LHCN-M2 (cell line): Measurements from ENCODE around the gene PIGT. TPM values are rescaled to one million over a fixed set of nuclear protein-coding genes. Genes with fewer than 3 reads are reported as not detected.
A peak's percentile ranks its signal among the peaks of the same experiment; 100 is the strongest.

Experiments
- DNase-seq: peaks from one replicate; pipeline ENCODE4 v3.0.0-alpha.2; 2012; ENCODE audit warnings: low read depth
- total RNA-seq: library from RNA; depleted of rRNA; stranded (reverse); fragments of >200 nt; gene quantifications from 2 replicates; pipeline ENCODE4 v1.2.3, GENCODE V29; 2014

Gene PIGT
- total RNA-seq, 1 experiment from 2014 or later = 118 TPM

DNA sequence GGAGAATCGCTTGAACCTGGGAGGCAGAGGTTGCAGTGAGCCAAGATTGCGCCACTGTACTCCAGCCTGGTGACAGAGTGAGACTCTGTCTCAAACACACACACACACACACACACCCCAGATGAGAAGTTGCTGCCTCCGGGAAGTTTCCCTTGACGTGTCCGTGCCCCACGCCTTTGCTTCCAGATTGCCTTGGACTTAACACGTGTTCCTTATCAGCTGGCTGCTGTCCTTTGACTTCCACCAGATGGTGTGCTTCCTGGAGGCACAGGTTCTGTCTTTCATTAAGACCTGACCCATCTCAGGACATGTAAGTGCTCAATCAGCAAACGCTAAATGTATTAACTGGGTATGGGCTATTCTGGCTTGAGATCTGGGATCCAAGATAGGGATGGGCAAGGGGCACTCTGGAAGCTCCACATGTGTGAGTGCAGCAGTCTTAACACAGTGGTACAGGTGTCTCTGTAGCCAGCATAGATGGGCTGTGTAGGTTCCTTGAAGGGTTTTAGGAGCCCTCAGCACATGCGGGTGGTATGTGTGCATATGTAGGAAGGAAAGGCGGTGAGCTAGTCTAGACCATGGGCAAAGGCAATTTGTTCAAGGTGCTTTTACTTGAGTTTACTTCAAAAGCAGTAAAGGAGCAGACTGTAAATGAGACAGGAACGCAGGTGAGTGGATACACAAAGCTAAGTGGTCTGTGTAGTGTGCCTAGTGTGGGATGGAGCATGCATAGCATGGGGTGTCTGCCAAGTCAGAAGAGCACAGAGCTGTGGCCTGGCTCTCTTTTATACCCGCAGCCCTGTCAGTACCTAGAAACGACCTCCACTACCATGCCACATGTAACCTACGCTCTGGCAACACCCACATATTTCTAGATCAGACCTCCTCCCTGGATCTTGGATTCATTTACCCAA lies 11.6 kb downstream of the PIGT start:
- no peak for DNase-seq

DNA sequence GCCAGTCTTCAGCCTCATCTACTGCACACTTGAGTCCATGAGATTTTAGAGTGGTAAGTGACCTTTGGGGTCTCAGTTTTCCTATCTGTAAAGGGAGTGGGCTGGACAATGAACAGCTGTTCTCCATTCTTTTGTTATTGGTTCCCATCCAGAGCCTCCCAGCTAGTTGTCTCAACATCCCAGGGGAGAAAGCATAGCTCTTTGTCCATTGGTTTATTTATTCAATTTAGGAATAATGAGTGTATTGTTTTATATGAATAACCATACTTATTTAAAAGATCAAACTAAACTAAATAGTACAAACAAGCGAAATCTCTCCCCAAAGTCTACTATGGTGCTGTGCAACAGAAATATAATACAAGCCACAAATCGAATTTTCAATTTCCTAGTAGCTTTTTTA lies 13.7 kb downstream of the PIGT start:
- peak; percentile 32 for DNase-seq

DNA sequence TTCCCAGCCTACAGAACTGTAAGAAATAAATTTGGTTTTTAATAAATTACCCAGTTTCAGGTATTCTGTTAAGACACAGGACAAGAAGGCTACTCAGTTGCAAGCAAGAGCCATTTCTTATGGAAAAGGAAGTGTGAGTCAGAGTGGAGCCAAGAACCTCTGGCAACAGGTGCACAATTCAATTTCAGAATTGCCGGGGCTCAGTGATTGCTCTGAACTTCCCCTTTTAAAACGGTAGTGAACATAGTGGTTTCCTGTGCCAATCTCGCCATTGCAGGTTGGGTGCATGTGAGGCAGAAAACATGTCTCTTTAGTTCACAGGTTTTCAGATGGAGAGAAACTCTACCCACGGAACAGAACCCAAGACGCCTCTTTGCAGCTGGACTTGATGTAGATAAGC lies 16.4 kb downstream of the PIGT start:
- no peak for DNase-seq

DNA sequence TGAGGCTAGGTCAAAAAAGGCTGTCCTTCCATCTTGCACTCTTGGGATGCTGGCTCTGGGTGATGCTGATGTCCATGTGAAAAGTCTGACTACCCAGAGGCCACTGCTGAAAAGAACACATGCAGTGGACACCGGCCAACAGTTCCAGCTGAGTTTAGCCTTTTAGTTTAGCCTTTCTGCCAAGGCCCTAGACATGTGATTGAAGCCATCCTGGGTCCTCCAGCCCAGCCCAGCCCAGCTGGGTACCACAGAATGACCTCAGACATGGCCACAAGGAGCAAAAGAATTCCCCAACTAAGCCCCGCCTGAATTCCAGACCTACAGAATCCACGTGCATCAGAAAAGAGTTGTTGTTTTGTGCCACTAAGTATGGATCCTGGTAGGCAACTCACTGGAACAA lies 17.4 kb downstream of the PIGT start:
- peak; percentile 74 for DNase-seq

DNA sequence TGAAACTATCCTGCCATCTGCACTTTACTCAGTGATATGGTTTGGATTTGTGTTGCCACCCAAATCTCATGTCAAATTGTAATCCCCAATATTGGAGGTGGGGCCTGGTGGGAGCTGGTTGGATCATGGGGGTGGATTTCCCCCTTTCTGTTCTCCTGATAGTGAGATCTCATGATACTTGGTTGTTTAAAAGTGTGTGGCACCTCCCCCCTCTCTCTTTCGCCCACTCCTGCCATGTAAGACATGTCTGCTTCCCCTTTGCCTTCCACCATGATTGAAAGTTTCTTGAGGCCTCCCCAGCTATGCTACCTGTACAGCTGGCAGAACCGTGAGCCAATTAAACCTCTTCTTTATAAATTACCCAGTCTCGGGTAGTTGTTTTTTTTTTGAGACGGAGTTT lies 18.0 kb downstream of the PIGT start:
- DNase-seq = no peak

DNA sequence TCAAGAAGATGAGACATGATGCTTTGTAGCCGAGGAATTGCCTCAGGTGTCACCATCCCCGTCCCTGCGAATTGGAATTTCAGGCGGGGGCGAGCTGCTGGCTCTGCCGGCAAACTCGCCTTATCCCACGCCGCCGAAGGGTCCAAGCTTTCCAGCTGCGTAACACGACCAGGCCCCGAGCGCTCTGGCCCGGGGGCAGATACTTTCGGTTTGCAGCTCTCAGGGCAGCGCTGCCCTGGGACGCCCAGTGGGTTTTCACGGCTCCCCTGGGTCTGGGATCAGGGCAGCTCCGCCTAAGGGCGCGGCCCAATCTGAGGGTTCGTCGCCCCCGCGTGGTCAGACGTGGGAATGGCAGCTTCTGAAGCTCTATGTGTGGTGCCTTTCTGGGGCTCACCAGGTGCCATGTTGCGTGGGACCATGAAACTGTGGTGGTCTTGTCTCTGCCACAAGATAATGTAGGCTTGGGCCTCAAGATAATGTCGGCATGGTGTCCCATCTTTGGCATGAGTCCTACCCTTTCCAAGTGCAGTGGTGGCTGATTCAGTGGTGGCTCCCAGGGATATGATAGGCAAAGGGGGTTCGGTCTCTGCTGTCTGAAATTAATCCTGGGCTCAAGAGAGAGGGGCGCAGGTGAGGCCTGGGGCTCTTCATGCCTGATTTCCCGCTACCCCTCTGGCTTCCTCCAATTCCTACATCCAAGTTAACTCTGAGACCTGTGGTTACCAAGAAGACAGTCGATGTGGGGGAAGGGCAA lies 21.0 kb downstream of the PIGT start:
- peak; percentile 84 for DNase-seq

DNA sequence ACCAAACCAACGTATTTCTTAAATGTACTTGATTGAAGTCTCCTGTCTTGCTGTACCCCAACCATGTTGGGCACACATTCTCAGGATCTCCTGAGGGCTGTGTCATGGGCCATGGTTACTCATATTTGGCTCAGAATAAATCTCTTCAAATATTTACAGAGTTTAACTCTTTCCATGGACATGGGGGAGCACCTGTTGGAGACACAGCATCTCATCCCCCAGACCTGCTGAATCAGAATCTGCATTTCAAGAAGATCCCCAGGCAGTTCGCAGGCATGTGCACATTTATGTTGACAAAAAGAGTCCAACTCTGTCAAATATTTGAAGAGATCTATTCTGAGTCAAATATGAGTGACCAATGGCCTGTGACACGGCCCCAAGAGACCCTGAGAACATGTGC lies 24.5 kb downstream of the PIGT start:
- no peak for DNase-seq

DNA sequence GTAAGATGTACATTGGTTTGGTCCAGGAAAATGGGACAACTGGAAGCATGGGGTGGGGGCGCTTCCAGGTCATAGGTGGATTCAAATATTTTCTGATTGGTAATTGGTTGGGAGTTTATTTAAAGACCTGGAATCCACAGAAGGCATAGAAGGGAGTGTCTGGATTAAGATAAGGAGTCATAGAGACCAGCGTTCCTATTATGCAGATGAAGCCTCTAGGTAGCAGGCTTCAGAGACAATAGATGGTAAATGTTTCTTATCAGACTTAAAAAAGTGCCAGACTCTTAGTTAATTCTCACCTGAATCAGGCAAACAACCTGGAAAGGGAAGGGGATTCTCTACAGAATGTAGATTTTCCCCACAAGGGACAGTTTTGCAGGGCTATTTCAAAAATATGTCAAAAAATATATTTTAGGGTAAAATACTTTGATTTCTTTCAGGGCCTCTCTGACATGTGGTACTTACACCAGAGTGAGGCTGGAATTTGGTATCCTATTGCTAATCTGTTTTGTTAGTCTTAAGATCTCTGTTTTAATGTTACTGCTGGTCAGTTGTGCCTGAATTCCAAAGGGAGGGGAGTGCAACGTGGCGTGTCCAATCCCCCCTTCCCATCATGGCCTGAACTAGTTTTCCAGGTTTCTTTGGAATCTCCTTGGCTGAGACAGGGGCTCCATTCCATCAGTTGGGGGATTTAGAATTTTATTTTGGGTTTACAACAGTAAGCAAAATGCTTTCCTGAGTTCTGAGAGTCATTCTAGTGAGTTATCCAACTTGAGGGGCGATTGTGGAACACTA lies 25.1 kb downstream of the PIGT start:
- DNase-seq = no peak

DNA sequence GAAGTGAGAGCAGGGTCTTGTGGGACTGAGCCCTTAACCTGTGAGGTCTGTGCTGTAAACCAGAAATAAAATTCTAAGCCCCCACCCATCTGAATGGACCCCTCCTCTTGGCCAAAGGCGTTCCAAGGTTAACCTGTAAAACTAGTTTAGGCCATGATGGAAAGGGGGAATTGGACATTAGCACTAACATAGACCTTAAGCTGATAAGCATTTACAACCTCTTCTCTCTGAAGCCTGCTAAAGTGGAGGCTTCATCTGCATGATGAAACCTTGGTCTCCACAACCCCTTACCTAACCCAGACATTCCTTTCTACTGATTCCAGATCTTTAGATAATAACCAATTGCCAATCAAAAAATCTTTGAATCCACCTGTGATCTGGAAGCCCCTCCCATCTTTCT lies 25.8 kb downstream of the PIGT start:
- DNase-seq = no peak

DNA sequence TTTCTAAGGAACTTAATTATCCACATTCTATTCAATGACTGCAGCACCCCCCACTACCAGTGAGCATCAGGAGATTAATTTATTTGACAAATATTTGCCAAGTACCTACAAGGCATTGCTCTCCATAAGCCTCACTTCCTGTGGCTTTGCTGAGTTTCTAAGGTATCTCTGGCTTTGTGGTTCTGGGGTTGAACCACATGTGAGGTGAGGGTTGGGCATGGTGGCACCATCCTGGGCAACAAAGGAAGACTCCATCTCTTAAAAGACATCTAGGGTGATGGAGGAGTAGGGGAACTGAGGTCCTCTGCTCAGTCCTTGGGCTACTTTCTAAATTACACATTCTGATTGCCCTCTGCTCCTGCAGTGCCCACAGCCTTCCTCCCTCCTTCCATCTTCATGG lies 28.1 kb downstream of the PIGT start:
- no peak for DNase-seq

DNA sequence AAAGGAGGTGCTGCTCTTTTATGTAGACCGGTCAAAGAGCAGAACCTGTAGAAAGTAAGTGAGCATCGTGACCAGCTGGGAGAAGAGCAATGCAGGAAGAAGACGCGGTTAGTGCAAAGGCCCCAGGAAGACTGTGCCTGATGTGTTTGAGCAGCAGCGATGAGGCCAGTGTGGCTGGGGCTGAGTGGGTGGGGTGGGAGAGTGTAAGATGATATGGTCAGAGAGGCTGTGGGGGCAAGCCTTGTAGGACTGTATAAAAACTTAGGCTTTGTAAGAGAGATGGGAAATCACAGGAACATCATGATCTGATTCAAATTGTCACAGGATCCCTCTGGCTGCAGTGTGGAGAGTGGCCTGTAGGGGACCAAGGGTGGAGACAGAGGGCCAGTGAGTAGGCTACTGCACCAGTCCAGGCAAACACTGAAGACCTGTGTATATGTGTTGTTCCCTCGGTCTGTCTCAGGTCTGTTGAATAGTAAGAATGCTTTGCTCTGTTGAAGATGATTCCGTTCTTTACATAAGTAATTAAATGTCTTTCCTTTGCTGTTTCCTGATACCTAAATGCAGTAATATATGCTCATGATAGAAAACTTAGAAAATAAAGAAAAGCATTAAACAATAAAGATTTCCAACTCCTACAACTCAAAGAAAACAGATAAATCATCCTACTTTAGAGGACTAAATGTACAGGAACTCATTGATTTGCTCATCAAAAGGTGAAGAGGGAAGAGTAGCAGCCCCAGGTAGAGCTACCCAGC lies 30.0 kb downstream of the PIGT start:
- peak; percentile 33 for DNase-seq

DNA sequence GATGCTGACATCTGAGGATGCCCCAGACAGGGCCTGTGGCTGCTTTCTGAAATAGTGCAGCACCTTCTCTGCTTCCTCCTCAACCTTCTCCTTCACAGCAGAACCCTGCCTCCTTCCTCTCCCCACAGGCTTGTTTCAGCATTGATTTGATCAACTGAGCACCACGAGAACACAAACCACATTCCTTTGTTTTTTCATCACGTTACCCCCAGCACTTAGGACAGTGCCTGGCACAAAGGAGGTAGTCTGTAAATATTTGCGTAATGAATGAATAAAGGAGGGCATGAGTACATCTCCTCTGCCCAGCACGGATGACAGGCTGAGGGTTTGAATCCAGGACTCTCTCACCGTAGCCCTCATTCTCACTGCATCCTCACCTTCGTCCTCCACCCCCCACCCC lies 32.3 kb downstream of the PIGT start:
- DNase-seq = no peak

DNA sequence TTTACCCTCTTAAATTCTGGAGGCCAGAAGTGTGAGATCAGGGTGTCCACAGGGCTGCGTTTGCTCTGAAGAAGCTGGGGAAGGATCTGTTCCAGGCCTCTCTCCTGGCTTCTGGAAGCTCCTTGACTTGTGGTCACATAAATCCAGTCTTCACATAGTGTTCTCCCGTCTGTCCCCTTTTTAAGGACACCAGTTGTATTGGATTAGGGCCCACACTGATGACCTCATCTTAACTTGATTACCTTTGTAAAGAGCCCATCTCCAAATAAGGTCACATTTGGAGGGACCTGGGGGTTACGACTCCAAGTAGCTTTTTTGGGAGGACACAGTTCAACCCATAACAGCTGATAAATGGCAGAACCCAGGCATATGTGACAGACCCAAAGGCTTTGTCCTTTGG lies 33.6 kb downstream of the PIGT start:
- no peak for DNase-seq

DNA sequence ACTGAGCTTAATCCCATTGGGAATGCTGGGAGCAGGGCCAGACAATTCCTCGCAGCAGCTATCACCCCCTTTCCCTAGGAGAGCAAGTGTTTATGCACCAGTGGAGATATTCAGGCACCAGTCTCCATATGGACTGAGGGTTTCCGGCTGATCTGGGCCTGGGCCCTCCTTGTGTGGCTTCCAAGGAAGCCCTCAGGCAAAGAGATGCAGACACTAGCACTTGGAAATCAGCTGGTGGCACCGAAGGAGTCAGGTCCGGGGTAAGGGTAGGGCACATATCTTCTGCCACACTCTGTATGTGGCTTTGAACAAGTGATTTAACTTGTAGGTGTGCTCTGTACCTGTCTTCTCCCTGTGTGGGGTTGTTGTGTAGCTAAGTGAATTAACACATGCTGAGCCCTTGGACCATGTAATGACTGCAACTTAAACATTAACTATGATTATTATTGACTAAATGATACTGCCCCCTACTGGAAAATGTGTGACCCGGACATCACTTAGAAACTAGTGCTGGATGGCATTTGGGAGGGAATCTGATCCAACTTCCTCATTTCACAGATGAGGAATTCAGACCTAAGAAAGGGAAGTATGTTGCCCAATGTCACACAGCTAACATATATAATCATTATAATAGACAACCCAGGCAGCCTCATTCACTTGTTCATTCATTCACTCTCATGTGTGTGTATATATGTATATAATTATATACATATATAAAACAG lies 34.3 kb downstream of the PIGT start:
- DNase-seq = peak; percentile 54

DNA sequence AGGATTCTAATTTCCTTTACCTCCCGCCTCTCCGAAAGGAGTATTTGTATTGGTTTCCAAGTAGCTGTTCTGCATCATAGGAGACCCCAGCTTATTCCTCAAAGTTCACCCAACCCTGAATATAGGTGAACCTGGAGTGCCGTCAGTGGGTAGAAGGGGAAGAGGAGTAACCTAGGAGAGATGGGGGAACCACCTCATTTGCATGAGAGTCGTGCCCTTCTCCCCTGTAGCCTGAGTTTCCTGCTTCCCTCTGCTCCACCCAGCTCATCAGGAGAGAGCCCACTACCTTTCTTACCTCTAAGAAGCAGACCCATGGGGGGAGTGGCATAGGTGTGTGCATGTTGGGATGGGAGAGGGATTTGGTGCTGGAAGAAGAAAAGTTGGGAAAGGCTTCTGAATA lies 36.3 kb downstream of the PIGT start:
- no peak for DNase-seq

DNA sequence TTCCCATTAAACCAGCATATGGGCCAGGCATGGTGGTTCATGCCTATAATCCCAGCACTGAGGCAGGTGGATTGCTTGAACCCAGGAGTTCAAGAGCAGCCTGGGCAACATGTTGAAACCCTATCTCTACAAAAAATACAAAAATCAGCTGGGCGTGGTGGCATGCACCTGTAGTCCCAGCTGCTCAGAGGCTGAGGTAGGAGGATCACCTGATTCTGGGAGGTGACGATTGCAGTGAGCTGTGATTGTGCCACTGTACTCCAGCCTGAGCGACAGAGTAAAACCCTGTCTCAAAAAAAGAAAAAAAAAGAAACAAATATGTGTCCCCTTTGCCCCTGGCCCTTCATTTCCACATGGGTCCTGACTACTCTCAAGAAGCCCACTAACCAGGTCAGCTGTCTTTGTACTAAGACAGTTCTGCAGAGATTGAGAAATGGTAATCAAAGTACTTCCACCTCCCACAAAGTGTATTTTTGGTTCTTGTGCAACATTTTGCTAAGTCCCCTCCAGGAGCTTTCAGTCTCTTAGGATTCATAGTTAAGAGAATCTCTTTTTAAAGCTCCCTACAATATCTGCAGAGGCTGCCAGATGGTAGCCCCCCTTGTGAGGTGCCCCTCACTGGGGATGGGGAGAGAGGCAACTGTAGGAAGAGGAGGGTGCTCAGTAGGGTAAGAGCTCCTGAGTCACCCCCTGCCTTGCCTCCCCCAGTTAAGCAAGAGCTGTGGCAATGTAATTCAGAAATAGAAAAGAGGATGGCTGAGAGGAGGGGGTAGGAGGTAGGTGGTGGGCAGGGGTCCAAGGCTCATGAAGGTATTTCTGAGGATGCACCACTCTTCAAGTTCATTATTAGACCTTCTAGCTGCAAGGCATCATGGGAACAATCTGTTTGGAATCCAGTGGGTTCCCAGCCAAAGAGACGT lies 37.1 kb downstream of the PIGT start:
- DNase-seq = no peak

DNA sequence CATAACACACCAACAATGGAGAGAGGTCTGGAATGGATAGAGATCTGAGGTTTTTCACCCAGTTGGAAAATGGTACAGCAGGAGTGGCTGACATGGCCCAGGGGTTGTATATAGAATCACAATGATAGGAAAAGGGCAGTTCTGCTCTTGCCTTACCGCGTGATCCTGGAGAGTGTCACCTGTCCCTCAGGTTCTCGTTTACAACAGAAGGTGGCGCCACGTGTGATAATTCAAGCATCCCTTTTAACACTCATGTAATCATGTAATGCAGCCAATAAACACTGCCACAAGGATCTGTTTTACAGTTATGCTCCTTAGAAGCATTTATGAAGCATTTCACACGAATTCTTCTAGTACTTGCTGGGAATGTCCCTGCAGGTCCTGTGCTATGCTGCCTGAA lies 40.7 kb downstream of the PIGT start:
- peak; percentile 15 for DNase-seq

DNA sequence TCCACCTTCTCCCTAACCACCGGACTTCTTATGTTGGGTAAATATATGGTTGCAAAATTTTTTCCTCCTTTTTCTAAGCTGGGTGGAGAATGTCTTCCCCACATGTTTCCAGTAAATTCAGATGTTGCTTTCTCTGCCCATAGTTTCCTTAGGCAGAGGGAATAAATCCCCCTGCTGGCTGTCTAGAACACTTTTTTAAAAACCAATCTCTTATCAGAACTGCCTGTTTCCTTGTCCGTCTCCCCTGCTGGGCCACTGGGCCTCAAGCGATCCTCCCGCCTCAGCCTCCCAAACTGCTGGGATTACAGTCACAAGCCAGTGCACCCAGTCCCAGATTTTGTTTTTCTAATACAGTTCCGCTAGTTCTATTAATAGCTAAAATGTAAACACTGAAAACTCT lies 43.7 kb downstream of the PIGT start:
- DNase-seq = peak; percentile 8

DNA sequence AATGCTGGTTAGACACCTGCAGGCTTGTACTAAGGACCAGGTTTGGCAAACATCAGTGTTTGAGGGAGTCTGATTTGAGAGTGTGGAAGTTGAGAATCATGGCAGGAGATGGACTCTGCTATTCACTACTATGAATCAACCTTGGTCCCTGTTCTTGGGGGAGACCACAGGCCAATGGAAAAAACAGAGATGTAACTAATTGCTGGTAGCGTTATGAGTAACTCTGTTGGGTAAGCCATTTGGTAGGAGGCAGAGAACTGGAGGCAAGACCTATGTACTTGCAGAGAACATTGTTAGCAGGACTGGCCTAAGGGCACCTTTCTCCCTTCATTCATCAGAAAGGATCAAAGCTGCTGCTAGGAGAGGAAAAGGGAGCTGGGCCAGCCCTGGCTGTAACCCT lies 45.3 kb downstream of the PIGT start:
- no peak for DNase-seq
